SU-DHL-6 (cell line): ENCODE data around the gene GRAMD1B.

Experiments
- CTCF ChIP-seq: fragments of 200-600 bp; sonication (generic); IDR thresholded peaks from one replicate; pipeline ENCODE4 v1.5.1; 2017; ENCODE audit warnings: antibody characterized with exemption, mild to moderate bottlenecking, low read length, moderate library complexity; ENCODE audit not compliant: insufficient read depth, poor library complexity, severe bottlenecking
- EZH2phosphoT487 ChIP-seq: fragments of 200-600 bp; sonication (generic), shearing (Covaris generic); conservative IDR thresholded peaks from 2 replicates; pipeline ENCODE4 v1.6.1; 2018; ENCODE audit warnings: mild to moderate bottlenecking, antibody characterized with exemption, low read length, moderate library complexity, mixed read lengths

- no peak for TF ChIP-seq CTCF
- TF ChIP-seq EZH2phosphoT487 = no peak
Measured at GRCh38 chr11:123576501-123576900, 146.4 kb downstream of the GRAMD1B start.
